A549 (cell line): ENCODE results near the gene PRAMEF27.
"Not testable (repeated sequence)": the region's sequence is repeated elsewhere in the genome, so short reads cannot be mapped to it uniquely, and the experiment has no call there.

Experiments
- CBX8 ChIP-seq: fragments of 200-600 bp; sonication (generic); IDR thresholded peaks from 2 replicates; pipeline ENCODE4 v1.6.1; 2016
- CHD2 ChIP-seq: fragments of 150-350 bp; IDR thresholded peaks from 2 replicates; pipeline ENCODE4 v1.6.1; 2014; ENCODE audit warnings: low read length; ENCODE audit not compliant: partially characterized antibody
- EP300 ChIP-seq, 2 experiments: fragments of >200 bp; sonication (Bioruptor Twin); formaldehyde crosslinking; IDR thresholded peaks; 2 replicates in 1 of 2; 3 replicates in 1 of 2; pipeline ENCODE4 v1.6.1; 2016 to 2017
- JUN ChIP-seq, 2 experiments: fragments of >200 bp; sonication (Bioruptor Twin); formaldehyde crosslinking; IDR thresholded peaks; 2 replicates in 1 of 2; 3 replicates in 1 of 2; pipeline ENCODE4 v1.6.1; 2016 to 2017
- MYC ChIP-seq: IDR thresholded peaks from 2 replicates; pipeline ENCODE4 v1.6.1; 2012; ENCODE audit warnings: mild to moderate bottlenecking, inconsistent platforms, low read length, improper control_type of control experiment, borderline replicate concordance
- PHF8 ChIP-seq: fragments of 200-600 bp; sonication (generic); IDR thresholded peaks from 2 replicates; pipeline ENCODE4 v1.6.1; 2016; ENCODE audit warnings: low read depth, mild to moderate bottlenecking, antibody characterized with exemption, moderate library complexity, borderline replicate concordance
- POLR2A ChIP-seq: IDR thresholded peaks from 2 replicates; pipeline ENCODE4 v1.6.1; 2012; ENCODE audit warnings: mild to moderate bottlenecking, low read length
- RAD21 ChIP-seq, 2 experiments: fragments of >200 bp in 1 of 2; sonication (Bioruptor Twin) in 1 of 2; formaldehyde crosslinking in 1 of 2; IDR thresholded peaks in 1 of 2; conservative IDR thresholded peaks in 1 of 2; 2 replicates in 1 of 2; 3 replicates in 1 of 2; pipeline ENCODE4 v1.6.1; 2012 to 2018; ENCODE audit warnings: inconsistent platforms in 1 of 2
- TP53 ChIP-seq: fragments of 250-450 bp; sonication (Bioruptor Pico); IDR thresholded peaks from 2 replicates; pipeline ENCODE4 v1.5.0; 2021; ENCODE audit warnings: mild to moderate bottlenecking, moderate library complexity
- ZFP36 ChIP-seq: fragments of 450-650 bp; IDR thresholded peaks from 2 replicates; pipeline ENCODE4 v1.6.1; 2014; ENCODE audit warnings: borderline replicate concordance; ENCODE audit not compliant: partially characterized antibody
- TF ChIP-seq, protein P1 (sequence below): fragments of >200 bp; sonication (Bioruptor Twin); formaldehyde crosslinking; IDR thresholded peaks from 3 replicates; pipeline ENCODE4 v1.5.1; 2016
- TF ChIP-seq, protein P2 (sequence below): IDR thresholded peaks from 2 replicates; pipeline ENCODE4 v1.6.1; 2012; ENCODE audit warnings: low read depth, borderline replicate concordance

GRCh38 chr1:13056475-13056874 is at the start of gene PRAMEF27:
- TF ChIP-seq CBX8; CHD2; MYC; POLR2A; TP53 (CRISPR knock-in tag); JUN (IDR thresholded peaks at IDR 0.05); ZFP36; PHF8; EP300 (IDR thresholded peaks at IDR 0.05); RAD21 (conservative IDR thresholded peaks at IDR 0.05 in 1 of 2, IDR thresholded peaks at IDR 0.05 in 1 of 2): not testable (repeated sequence)
- TF ChIP-seq, protein P1, sequence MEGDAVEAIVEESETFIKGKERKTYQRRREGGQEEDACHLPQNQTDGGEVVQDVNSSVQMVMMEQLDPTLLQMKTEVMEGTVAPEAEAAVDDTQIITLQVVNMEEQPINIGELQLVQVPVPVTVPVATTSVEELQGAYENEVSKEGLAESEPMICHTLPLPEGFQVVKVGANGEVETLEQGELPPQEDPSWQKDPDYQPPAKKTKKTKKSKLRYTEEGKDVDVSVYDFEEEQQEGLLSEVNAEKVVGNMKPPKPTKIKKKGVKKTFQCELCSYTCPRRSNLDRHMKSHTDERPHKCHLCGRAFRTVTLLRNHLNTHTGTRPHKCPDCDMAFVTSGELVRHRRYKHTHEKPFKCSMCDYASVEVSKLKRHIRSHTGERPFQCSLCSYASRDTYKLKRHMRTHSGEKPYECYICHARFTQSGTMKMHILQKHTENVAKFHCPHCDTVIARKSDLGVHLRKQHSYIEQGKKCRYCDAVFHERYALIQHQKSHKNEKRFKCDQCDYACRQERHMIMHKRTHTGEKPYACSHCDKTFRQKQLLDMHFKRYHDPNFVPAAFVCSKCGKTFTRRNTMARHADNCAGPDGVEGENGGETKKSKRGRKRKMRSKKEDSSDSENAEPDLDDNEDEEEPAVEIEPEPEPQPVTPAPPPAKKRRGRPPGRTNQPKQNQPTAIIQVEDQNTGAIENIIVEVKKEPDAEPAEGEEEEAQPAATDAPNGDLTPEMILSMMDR = not testable (repeated sequence)
- TF ChIP-seq, protein P2, sequence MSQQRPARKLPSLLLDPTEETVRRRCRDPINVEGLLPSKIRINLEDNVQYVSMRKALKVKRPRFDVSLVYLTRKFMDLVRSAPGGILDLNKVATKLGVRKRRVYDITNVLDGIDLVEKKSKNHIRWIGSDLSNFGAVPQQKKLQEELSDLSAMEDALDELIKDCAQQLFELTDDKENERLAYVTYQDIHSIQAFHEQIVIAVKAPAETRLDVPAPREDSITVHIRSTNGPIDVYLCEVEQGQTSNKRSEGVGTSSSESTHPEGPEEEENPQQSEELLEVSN = not testable (repeated sequence)
